ENCODE results near the gene ATR. TPM values are rescaled to one million over a fixed set of nuclear protein-coding genes. Genes with fewer than 3 reads are reported as not detected.
"Not testable (repeated sequence)": the region's sequence is repeated elsewhere in the genome, so short reads cannot be mapped to it uniquely, and the experiment has no call there.

ATR gene
- total RNA-seq, 2 donors from 2014 or later = 45.8 to 65.5 TPM

- H3K27ac Mint-ChIP-seq = peak overlapping the region; percentile 95 to 100
- DNase-seq (ENCODE audit: low spot score) = peak; percentile 66
- peaks cover 16% of the 10 kb centered on the region for H3K36me3 Mint-ChIP-seq
- peak; percentile 62 to 73 for ATAC-seq
- H3K27me3 Mint-ChIP-seq = no peaks in the 10 kb centered on the region
- peaks cover 37 to 48% of the 10 kb centered on the region in 2 donors for H3K4me1 Mint-ChIP-seq (ENCODE audit: low read depth in 2 of 2)
- peak overlapping the region; percentile 94 for H3K4me3 Mint-ChIP-seq
- no peaks in the 10 kb centered on the region for H3K9me3 Mint-ChIP-seq
Measured at GRCh38 chr3:142445816-142446254, 132.7 kb downstream of the ATR start.

- H3K4me1 Mint-ChIP-seq (ENCODE audit: low read depth in 2 of 2) = peaks cover 45 to 53% of the 10 kb centered on the region in 2 donors
- no peaks in the 10 kb centered on the region for H3K9me3 Mint-ChIP-seq
Measured at GRCh38 chr3:142444343-142444742, 134.2 kb downstream of the ATR start.

GRCh38 chr3:142443060-142443459 lies 135.5 kb downstream of the ATR start:
- Mint-ChIP-seq H3K4me1 (ENCODE audit: low read depth in 2 of 2) (peaks cover 50 to 57% of the 10 kb centered on the region in 2 donors), H3K4me3 (peak overlapping the region; percentile 54), H3K36me3 (peaks cover 16% of the 10 kb centered on the region), H3K27ac (peak overlapping the region in 1 of 2 donors; percentile 53)
- not testable (repeated sequence) for ATAC-seq; H3K9me3 Mint-ChIP-seq; DNase-seq (ENCODE audit: low spot score); H3K27me3 Mint-ChIP-seq

More at GRCh38 chr3:142444343-142444742, 134.2 kb downstream of the ATR start:
- Mint-ChIP-seq H3K27ac (peak overlapping the region in 1 of 2 donors; percentile 60), H3K36me3 (peaks cover 16% of the 10 kb centered on the region), H3K4me3 (no peak overlapping the region), H3K27me3 (no peaks in the 10 kb centered on the region)
- no peak for DNase-seq (ENCODE audit: low spot score)
- ATAC-seq = no peak

GRCh38 chr3:142439499-142440220 lies 138.9 kb downstream of the ATR start:
- not testable (repeated sequence) for ATAC-seq; H3K27me3 Mint-ChIP-seq; H3K27ac Mint-ChIP-seq; H3K9me3 Mint-ChIP-seq; DNase-seq (ENCODE audit: low spot score); H3K36me3 Mint-ChIP-seq; H3K4me3 Mint-ChIP-seq
- H3K4me1 Mint-ChIP-seq (ENCODE audit: low read depth in 2 of 2) = peaks cover 46 to 48% of the 10 kb centered on the region in 2 donors

GRCh38 chr3:142438096-142438495 lies 140.4 kb downstream of the ATR start:
- H3K27me3 Mint-ChIP-seq; ATAC-seq; DNase-seq (ENCODE audit: low spot score); H3K4me3 Mint-ChIP-seq; H3K36me3 Mint-ChIP-seq; H3K27ac Mint-ChIP-seq; H3K9me3 Mint-ChIP-seq: not testable (repeated sequence)
- peaks cover 41 to 43% of the 10 kb centered on the region in 2 donors for H3K4me1 Mint-ChIP-seq (ENCODE audit: low read depth in 2 of 2)

- no peak overlapping the region for H3K27ac Mint-ChIP-seq
Measured at GRCh38 chr3:142436951-142437585, 141.5 kb downstream of the ATR start.

GRCh38 chr3:142434503-142434902 lies 144.0 kb downstream of the ATR start:
- ATAC-seq = no peak
- peaks cover 32 to 44% of the 10 kb centered on the region in 2 donors for H3K4me1 Mint-ChIP-seq (ENCODE audit: low read depth in 2 of 2)
- no peak overlapping the region for H3K4me3 Mint-ChIP-seq
- peaks cover 8% of the 10 kb centered on the region for H3K36me3 Mint-ChIP-seq
- no peaks in the 10 kb centered on the region for H3K9me3 Mint-ChIP-seq
- H3K27ac Mint-ChIP-seq = no peak overlapping the region
- no peaks in the 10 kb centered on the region for H3K27me3 Mint-ChIP-seq
- no peak for DNase-seq (ENCODE audit: low spot score)

More at GRCh38 chr3:142436951-142437585, 141.5 kb downstream of the ATR start:
- Mint-ChIP-seq H3K36me3 (no peaks in the 10 kb centered on the region), H3K4me3 (no peak overlapping the region), H3K27me3 (no peaks in the 10 kb centered on the region), H3K4me1 (ENCODE audit: low read depth in 2 of 2) (peaks cover 37 to 46% of the 10 kb centered on the region in 2 donors), H3K9me3 (no peaks in the 10 kb centered on the region)
- no peak for ATAC-seq
- DNase-seq (ENCODE audit: low spot score) = no peak

- no peak overlapping the region for H3K4me3 Mint-ChIP-seq
Measured at GRCh38 chr3:142433110-142433509, 145.4 kb downstream of the ATR start.

GRCh38 chr3:142429582-142429981 lies 149.0 kb downstream of the ATR start:
- H3K36me3 Mint-ChIP-seq = peaks cover 16% of the 10 kb centered on the region
- no peaks in the 10 kb centered on the region for H3K27me3 Mint-ChIP-seq
- H3K4me3 Mint-ChIP-seq = no peak overlapping the region
- no peak overlapping the region for H3K27ac Mint-ChIP-seq
- H3K4me1 Mint-ChIP-seq (ENCODE audit: low read depth in 2 of 2) = peaks cover 20 to 25% of the 10 kb centered on the region in 2 donors
- DNase-seq (ENCODE audit: low spot score) = no peak
- no peak for ATAC-seq
- H3K9me3 Mint-ChIP-seq = no peaks in the 10 kb centered on the region

More at GRCh38 chr3:142433110-142433509, 145.4 kb downstream of the ATR start:
- H3K9me3 Mint-ChIP-seq = no peaks in the 10 kb centered on the region
- DNase-seq (ENCODE audit: low spot score) (no peak), ATAC-seq (no peak)
- H3K36me3 Mint-ChIP-seq = peaks cover 16% of the 10 kb centered on the region
- no peak overlapping the region for H3K27ac Mint-ChIP-seq
- H3K4me1 Mint-ChIP-seq (ENCODE audit: low read depth in 2 of 2) = peaks cover 28 to 39% of the 10 kb centered on the region in 2 donors
- no peaks in the 10 kb centered on the region for H3K27me3 Mint-ChIP-seq

GRCh38 chr3:142424754-142425153 lies 153.8 kb downstream of the ATR start:
- DNase-seq (ENCODE audit: low spot score) = no peak
- Mint-ChIP-seq H3K36me3 (peaks cover 18% of the 10 kb centered on the region), H3K27me3 (no peaks in the 10 kb centered on the region), H3K4me3 (no peak overlapping the region), H3K4me1 (ENCODE audit: low read depth in 2 of 2) (peaks cover 12 to 14% of the 10 kb centered on the region in 2 donors), H3K27ac (no peak overlapping the region), H3K9me3 (no peaks in the 10 kb centered on the region)
- no peak for ATAC-seq

- peaks cover 4 to 6% of the 10 kb centered on the region in 2 donors for H3K4me1 Mint-ChIP-seq (ENCODE audit: low read depth in 2 of 2)
- no peak overlapping the region for H3K4me3 Mint-ChIP-seq
- no peak for DNase-seq (ENCODE audit: low spot score)
- no peaks in the 10 kb centered on the region for H3K27me3 Mint-ChIP-seq
- no peaks in the 10 kb centered on the region for H3K9me3 Mint-ChIP-seq
- no peak for ATAC-seq
- no peak overlapping the region for H3K27ac Mint-ChIP-seq
- peaks cover 25% of the 10 kb centered on the region for H3K36me3 Mint-ChIP-seq
Measured at GRCh38 chr3:142418926-142419592, 159.5 kb downstream of the ATR start.

- ATAC-seq = no peak
- Mint-ChIP-seq H3K27ac (no peak overlapping the region), H3K4me3 (no peak overlapping the region), H3K9me3 (no peaks in the 10 kb centered on the region), H3K36me3 (peaks cover 21% of the 10 kb centered on the region), H3K27me3 (no peaks in the 10 kb centered on the region), H3K4me1 (ENCODE audit: low read depth in 2 of 2) (peaks cover 0 to 4% of the 10 kb centered on the region in 2 donors)
- DNase-seq (ENCODE audit: low spot score) = no peak
Measured at GRCh38 chr3:142417302-142417701, 161.2 kb downstream of the ATR start.

- H3K9me3 Mint-ChIP-seq; H3K4me1 Mint-ChIP-seq (ENCODE audit: low read depth in 2 of 2); H3K27ac Mint-ChIP-seq; H3K4me3 Mint-ChIP-seq; ATAC-seq; H3K27me3 Mint-ChIP-seq; DNase-seq (ENCODE audit: low spot score): not testable (repeated sequence)
- H3K36me3 Mint-ChIP-seq = peaks cover 29% of the 10 kb centered on the region
Measured at GRCh38 chr3:142400537-142400936, 178.0 kb downstream of the ATR start.

Data from natural killer cell treated with Interleukin-12 subunit alpha and Interleukin-12 subunit beta and Interleukin-15 and Interleukin-18, amount 100 ng/mL, for 72 hours (primary cell).